ENCODE results near the gene ZFHX2.

The ZFHX2 gene

GRCh38 chr14:23521785-23522640, 29.6 kb downstream of the ZFHX2 start:
- H3K4me1 ChIP-seq (ENCODE audit: insufficient read depth, low read length, severe bottlenecking), result no peaks in the 10 kb centered on the region
- no peak overlapping the region for H3K4me2 ChIP-seq (ENCODE audit: low read length)
- no peak overlapping the region for H3K4me3 ChIP-seq (ENCODE audit: low read depth, low read length, poor library complexity, severe bottlenecking)
- H3K79me2 ChIP-seq (ENCODE audit: insufficient read depth, low read length), result no peaks in the 10 kb centered on the region
- no peaks in the 10 kb centered on the region for H3K9me2 ChIP-seq (ENCODE audit: low read depth, low read length)
- H3F3A ChIP-seq (ENCODE audit: insufficient read depth, low read length), result no peaks in the 10 kb centered on the region
- no peaks in the 10 kb centered on the region for H4K20me1 ChIP-seq (ENCODE audit: insufficient read depth, low read length)
- H3K9me3 ChIP-seq (ENCODE audit: low read length), result no peaks in the 10 kb centered on the region
- H3K27me3 ChIP-seq (ENCODE audit: insufficient read depth, low read length), result 0 out of 2 replicates have a peak, but pooled peaks cover 3% of the 10 kb centered on the region
- H2AFZ ChIP-seq (ENCODE audit: low read length), result no peak overlapping the region
- H3K27ac ChIP-seq (ENCODE audit: low read depth, low read length, poor library complexity, severe bottlenecking), result no peak overlapping the region
- H3K9ac ChIP-seq (ENCODE audit: low read length), result no peak overlapping the region
- H3K36me3 ChIP-seq (ENCODE audit: insufficient read depth, low read length), result no peaks in the 10 kb centered on the region
- no peak for TF ChIP-seq CTCF (IDR thresholded peaks at IDR 0.05; ENCODE audit: low read length)
- no peak for TF ChIP-seq EZH2 (IDR thresholded peaks at IDR 0.05; ENCODE audit: borderline replicate concordance, low read length)

GRCh38 chr14:23520899-23521533, 30.5 kb downstream of the ZFHX2 start:
- Histone ChIP-seq H3K9me2 (ENCODE audit: low read depth, low read length) (no peaks in the 10 kb centered on the region), H3K4me2 (ENCODE audit: low read length) (no peak overlapping the region)
- TF ChIP-seq EZH2 (IDR thresholded peaks at IDR 0.05; ENCODE audit: borderline replicate concordance, low read length), result no peak
- TF ChIP-seq CTCF (IDR thresholded peaks at IDR 0.05; ENCODE audit: low read length), result no peak

GRCh38 chr14:23518709-23519108, 32.9 kb downstream of the ZFHX2 start:
- no peaks in the 10 kb centered on the region for H3K9me2 ChIP-seq (ENCODE audit: low read depth, low read length)

More at GRCh38 chr14:23520899-23521533, 30.5 kb downstream of the ZFHX2 start:
- H3K79me2 ChIP-seq (ENCODE audit: insufficient read depth, low read length), result no peaks in the 10 kb centered on the region
- H3F3A ChIP-seq (ENCODE audit: insufficient read depth, low read length), result no peaks in the 10 kb centered on the region
- no peak overlapping the region for H3K9ac ChIP-seq (ENCODE audit: low read length)
- no peaks in the 10 kb centered on the region for H3K36me3 ChIP-seq (ENCODE audit: insufficient read depth, low read length)
- no peaks in the 10 kb centered on the region for H3K4me1 ChIP-seq (ENCODE audit: insufficient read depth, low read length, severe bottlenecking)
- 0 out of 2 replicates have a peak, but pooled peaks cover 3% of the 10 kb centered on the region for H3K27me3 ChIP-seq (ENCODE audit: insufficient read depth, low read length)
- H3K27ac ChIP-seq (ENCODE audit: low read depth, low read length, poor library complexity, severe bottlenecking), result no peak overlapping the region
- no peaks in the 10 kb centered on the region for H3K9me3 ChIP-seq (ENCODE audit: low read length)
- no peaks in the 10 kb centered on the region for H4K20me1 ChIP-seq (ENCODE audit: insufficient read depth, low read length)
- no peak overlapping the region for H3K4me3 ChIP-seq (ENCODE audit: low read depth, low read length, poor library complexity, severe bottlenecking)
- H2AFZ ChIP-seq (ENCODE audit: low read length), result no peak overlapping the region

More at GRCh38 chr14:23518709-23519108, 32.9 kb downstream of the ZFHX2 start:
- Histone ChIP-seq H3K4me2 (ENCODE audit: low read length) (no peak overlapping the region), H3K79me2 (ENCODE audit: insufficient read depth, low read length) (no peaks in the 10 kb centered on the region), H2AFZ (ENCODE audit: low read length) (no peak overlapping the region), H3K27me3 (ENCODE audit: insufficient read depth, low read length) (0 out of 2 replicates have a peak, but pooled peaks cover 3% of the 10 kb centered on the region), H3K4me1 (ENCODE audit: insufficient read depth, low read length, severe bottlenecking) (no peaks in the 10 kb centered on the region), H3F3A (ENCODE audit: insufficient read depth, low read length) (no peaks in the 10 kb centered on the region), H4K20me1 (ENCODE audit: insufficient read depth, low read length) (no peaks in the 10 kb centered on the region), H3K27ac (ENCODE audit: low read depth, low read length, poor library complexity, severe bottlenecking) (no peak overlapping the region), H3K9ac (ENCODE audit: low read length) (no peak overlapping the region), H3K9me3 (ENCODE audit: low read length) (no peaks in the 10 kb centered on the region), H3K36me3 (ENCODE audit: insufficient read depth, low read length) (no peaks in the 10 kb centered on the region), H3K4me3 (ENCODE audit: low read depth, low read length, poor library complexity, severe bottlenecking) (no peak overlapping the region)
- TF ChIP-seq EZH2 (IDR thresholded peaks at IDR 0.05; ENCODE audit: borderline replicate concordance, low read length) (no peak), CTCF (IDR thresholded peaks at IDR 0.05; ENCODE audit: low read length) (no peak)
